GM12892 (cell line): ENCODE data around the gene OR4C45.

Experiments used
- POLR2A ChIP-seq: IDR thresholded peaks from 2 replicates; pipeline ENCODE4 v1.6.1; 2011; ENCODE audit warnings: low read depth, low read length, control low read depth
- POLR2AphosphoS5 ChIP-seq: IDR thresholded peaks from 2 replicates; pipeline ENCODE4 v1.6.1; 2011; ENCODE audit warnings: low read depth, low read length, control low read depth

DNA sequence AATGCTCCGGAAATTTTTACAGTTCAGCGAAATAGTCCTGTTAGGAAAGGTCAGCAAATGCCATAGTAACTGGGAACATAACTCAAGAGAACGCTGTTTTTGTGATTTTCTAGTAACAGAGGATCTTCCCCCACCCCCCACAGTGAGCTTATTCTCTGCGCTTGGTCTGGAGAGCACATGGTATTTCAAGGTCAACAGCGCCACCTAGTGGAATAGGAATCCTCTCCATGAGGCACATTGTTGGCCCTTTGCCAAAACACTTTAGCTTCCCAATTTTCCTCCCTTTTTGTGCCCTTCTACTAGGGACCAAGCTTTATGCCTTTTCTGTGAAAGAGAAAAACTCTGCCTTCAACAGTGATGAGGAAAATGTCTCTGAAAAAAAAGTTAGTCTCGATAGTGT is 37.1 kb upstream of the OR4C45 start:
- TF ChIP-seq POLR2A, result no peak
- TF ChIP-seq POLR2AphosphoS5, result no peak
